AG09309 (cell line): ENCODE measurements around the gene ARL14.
"Not testable (repeated sequence)": the region's sequence is repeated elsewhere in the genome, so short reads cannot be mapped to it uniquely, and the experiment has no call there.

Experiments used
- DNase-seq: peaks from one replicate; pipeline ENCODE4 v3.0.0-alpha.2; 2010; ENCODE audit warnings: low read depth
- H3K4me3 ChIP-seq: 2 replicates; pipeline ENCODE4 v1.5.1; 2011; ENCODE audit warnings: mild to moderate bottlenecking, low read depth, low read length, moderate library complexity; ENCODE audit not compliant: control insufficient read depth
- TF ChIP-seq, protein P1 (sequence below): IDR thresholded peaks from 2 replicates; pipeline ENCODE4 v1.5.1; 2011; ENCODE audit warnings: mild to moderate bottlenecking, low read depth, low read length, inconsistent platforms; ENCODE audit not compliant: insufficient read depth, control insufficient read depth; ENCODE audit errors: missing control alignments

ARL14 gene

DNA sequence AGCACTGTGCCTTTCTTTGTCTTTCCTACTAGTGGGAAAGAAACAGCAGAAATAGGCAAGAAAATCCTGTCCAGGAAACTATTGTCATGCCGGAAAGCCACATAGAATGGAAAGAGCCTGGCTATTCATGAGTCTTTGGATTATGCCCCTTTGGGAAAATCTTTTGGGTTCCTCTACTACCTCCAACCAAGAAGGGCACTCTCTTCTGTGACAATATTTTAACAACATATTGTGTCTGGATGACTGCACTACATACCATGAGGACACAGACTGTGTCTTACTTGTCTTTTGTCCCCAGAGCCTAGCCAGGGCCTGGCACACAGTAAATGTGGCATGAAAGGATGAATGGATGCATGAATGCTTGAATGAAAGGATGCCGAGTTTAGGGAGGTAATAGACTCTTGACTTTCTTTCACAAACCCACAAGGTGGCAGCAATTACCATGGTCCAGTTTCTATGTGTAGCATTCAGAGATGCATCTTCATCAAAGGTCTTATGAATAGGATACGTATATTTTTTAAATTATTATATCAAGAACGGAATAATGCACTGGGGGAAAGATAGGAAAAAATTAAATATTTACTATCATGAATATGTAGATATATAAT lies 30.3 kb downstream of the ARL14 start:
- TF ChIP-seq, protein P1, sequence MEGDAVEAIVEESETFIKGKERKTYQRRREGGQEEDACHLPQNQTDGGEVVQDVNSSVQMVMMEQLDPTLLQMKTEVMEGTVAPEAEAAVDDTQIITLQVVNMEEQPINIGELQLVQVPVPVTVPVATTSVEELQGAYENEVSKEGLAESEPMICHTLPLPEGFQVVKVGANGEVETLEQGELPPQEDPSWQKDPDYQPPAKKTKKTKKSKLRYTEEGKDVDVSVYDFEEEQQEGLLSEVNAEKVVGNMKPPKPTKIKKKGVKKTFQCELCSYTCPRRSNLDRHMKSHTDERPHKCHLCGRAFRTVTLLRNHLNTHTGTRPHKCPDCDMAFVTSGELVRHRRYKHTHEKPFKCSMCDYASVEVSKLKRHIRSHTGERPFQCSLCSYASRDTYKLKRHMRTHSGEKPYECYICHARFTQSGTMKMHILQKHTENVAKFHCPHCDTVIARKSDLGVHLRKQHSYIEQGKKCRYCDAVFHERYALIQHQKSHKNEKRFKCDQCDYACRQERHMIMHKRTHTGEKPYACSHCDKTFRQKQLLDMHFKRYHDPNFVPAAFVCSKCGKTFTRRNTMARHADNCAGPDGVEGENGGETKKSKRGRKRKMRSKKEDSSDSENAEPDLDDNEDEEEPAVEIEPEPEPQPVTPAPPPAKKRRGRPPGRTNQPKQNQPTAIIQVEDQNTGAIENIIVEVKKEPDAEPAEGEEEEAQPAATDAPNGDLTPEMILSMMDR: peak; percentile 59
- no peak overlapping the region for H3K4me3 ChIP-seq
- no peak for DNase-seq

DNA sequence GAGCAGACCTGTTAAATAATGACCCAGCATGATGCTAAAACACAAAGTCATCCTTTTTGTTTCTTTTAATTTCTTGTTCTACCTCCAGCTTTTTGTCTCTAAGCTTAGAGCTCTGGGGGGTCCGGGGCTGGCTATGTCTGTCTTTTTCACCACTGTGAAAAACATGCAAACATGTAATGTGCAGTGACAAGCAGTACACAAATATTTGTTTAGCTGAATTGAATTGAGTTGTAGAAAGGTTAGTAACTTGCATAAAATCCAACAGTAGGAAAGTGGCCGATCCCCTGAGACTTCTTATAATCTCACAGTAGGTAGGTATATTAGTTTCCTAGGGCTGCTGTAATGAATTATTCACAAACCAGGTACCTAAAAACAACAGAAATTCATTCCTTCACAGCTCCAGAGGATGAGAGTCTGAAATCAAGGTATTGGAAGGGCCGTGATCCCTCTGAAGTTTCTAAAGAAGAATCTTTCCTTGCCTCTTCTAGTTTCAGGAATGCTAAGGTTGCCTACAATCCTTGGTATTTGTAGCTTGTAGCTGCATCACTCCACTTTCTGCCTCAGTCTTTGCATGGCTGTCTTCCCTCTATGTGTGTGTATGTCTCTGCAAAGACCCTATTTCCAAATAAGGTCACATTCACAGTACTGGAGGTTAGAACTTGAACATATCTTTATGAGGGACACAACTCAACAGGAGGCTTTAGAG lies 32.7 kb downstream of the ARL14 start:
- TF ChIP-seq, protein P1: no peak
- no peak for DNase-seq
- no peak overlapping the region for H3K4me3 ChIP-seq

DNA sequence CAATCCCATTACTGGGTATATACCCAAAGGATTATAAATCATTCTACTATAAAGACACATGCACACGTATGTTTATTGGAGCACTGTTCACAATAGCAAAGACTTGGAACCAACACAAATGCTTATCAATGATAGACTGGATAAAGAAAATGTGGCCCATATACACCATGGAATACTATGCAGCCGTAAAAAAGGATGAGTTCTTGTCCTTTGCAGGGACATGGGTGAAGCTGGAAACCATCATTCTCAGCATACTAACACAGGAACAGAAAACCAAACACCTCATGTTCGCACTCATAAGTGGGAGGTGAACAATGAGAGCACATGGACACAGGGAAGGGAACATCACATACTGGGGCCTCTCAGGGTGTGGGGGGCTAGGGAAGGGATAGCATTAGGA lies 36.2 kb downstream of the ARL14 start:
- not testable (repeated sequence) for H3K4me3 ChIP-seq, DNase-seq

DNA sequence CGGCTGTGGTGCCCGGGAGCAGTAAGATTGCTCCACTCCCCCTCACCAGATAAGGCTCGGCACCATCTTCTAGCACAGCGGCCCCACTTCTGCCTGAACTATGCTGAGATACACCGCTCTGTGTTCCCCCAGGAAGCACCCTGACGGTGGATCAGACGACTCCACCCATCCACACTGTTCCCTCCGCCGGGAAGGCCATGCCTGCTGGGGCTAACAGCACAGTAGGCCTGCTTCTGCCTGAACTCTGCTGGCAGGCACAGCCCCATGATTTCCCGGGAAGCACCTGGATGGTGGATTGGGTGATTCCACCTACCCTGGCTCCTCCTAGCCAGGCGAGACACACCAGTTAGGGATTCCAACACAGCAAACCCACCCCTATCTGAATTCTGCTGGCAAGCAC lies 42.8 kb downstream of the ARL14 start:
- no peak for DNase-seq
- H3K4me3 ChIP-seq: no peak overlapping the region
- TF ChIP-seq, protein P1: no peak

DNA sequence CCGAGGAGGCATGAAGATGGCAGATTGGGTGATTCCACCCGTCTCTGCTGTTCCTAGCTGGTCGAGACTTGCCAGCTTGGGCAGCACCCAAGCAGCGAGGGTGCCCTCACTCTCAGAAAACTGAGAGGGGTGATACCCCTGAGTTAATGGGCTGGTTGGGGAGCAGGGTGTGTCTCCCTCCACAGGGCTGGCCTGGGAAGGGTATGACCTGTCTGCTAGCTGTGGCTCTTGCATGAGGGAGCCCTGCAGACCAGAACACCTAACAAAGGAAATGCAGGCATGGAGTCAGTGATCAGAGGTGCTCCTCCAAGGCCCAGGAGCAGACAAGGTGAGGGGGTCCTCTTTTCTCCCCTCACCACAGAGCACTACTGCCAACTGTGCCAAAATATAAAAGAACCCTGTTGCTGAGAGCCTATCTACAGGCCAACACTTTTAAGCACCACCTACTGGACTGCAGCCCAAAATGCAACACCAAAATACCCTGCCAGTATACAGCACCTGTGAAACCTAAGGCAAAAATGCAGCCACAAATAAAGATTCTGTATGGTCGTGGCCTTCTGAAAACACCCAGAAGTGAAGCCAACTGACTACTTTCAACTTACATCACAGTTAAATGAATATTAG lies 43.3 kb downstream of the ARL14 start:
- DNase-seq: no peak
- TF ChIP-seq, protein P1: peak; percentile 4
- H3K4me3 ChIP-seq: no peak overlapping the region

DNA sequence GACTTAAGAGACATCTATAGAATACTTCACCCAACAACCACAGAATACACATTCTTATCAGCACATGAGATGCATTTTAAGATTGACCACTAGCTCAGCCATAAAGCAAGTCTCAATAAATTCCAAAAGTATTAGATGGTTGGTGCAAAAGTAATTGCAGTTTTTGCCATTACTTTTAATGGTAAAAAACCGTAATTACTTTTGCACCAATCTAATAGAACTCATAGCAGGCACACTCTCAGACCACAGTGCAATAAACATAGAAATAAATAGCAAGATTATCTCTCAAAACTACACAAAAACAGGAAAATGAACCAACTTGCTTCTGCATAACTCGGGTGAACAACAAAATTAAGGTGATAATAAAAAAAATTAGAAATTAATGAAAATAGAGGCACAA lies 45.4 kb downstream of the ARL14 start:
- DNase-seq: no peak
- no peak overlapping the region for H3K4me3 ChIP-seq
- TF ChIP-seq, protein P1: no peak

DNA sequence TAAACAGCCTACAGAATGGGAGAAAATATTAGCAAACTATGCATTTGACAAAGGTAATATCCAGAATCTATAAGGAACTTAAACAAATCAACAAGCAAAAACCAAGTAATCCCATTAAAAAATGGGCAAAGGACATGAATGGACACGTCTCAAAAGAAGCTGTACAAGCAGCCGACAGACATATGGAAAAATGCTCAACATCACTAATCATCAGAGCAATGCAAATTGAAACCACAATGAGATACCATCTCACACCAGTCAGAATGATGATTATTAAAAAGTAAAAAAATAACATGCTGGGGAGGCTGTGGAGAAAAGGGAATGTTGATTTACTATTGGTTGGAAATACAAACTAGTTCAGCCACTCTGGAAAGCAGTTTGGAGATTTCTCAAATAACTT lies 48.4 kb downstream of the ARL14 start:
- TF ChIP-seq, protein P1: no peak
- DNase-seq: no peak
- H3K4me3 ChIP-seq: no peak overlapping the region
